ENCODE data around the gene PHF2.

- no peak for TF ChIP-seq POLR2AphosphoS5 (IDR thresholded peaks at IDR 0.05; ENCODE audit: low read depth)
- TF ChIP-seq CTCF (IDR thresholded peaks at IDR 0.05; ENCODE audit: insufficient read depth, low read length), result no peak
- TF ChIP-seq GABPA (IDR thresholded peaks at IDR 0.05; ENCODE audit: low read depth), result no peak
- TF ChIP-seq REST (IDR thresholded peaks at IDR 0.05; ENCODE audit: insufficient replicate concordance, low read depth), result no peak
- no peak for TF ChIP-seq SPI1 (IDR thresholded peaks at IDR 0.05; ENCODE audit: borderline replicate concordance, low read depth)
Measured at GRCh38 chr9:93654351-93654961, 78.1 kb downstream of the PHF2 start.
